Caco-2 (cell line): ENCODE measurements around the gene UPP1. TPM values are rescaled to one million over a fixed set of nuclear protein-coding genes. Genes with fewer than 3 reads are reported as not detected.

Experiments used
- BruUV-seq: library from RNA; stranded (reverse); fragments of 400-500 nt; replicated peaks from 2 replicates; lab custom pipeline; 2021; lab: Mats Ljungman, UMichigan
- CTCF ChIA-PET: fragments of 300-600 bp; sonication (Branson Sonifier 250); formaldehyde crosslinking; loops from one replicate; lab custom pipeline; 2022; ENCODE audit warnings: antibody characterized with exemption; lab: Charles Lee
- POLR2A ChIA-PET: fragments of 300-600 bp; sonication (Branson Sonifier 250); formaldehyde crosslinking; loops from one replicate; lab custom pipeline; 2022; ENCODE audit warnings: antibody characterized with exemption; lab: Charles Lee
- DNase-seq, 2 experiments: peaks; one replicate each; pipeline versions ENCODE4 v3.0.0 to v3.0.0-alpha.2; 2020 to 2022
- H3K27me3 ChIP-seq: replicated peaks from 2 replicates; pipeline ENCODE4 v1.6.0; 2011; ENCODE audit warnings: low read length; ENCODE audit not compliant: control insufficient read depth, insufficient read depth
- H3K36me3 ChIP-seq: 2 replicates; pipeline ENCODE4 v1.5.1; 2011; ENCODE audit warnings: low read length; ENCODE audit not compliant: control insufficient read depth, insufficient read depth
- H3K4me1 ChIP-seq: fragments of 250-450 bp; sonication (Bioruptor Pico); 2 replicates; pipeline ENCODE4 v1.5.1; 2020; ENCODE audit warnings: mild to moderate bottlenecking
- H3K4me3 ChIP-seq: 2 replicates; pipeline ENCODE4 v1.5.1; 2011; ENCODE audit warnings: low read depth, mild to moderate bottlenecking, control low read depth, low read length
- H3K9me3 ChIP-seq: fragments of 250-450 bp; sonication (Bioruptor Pico); 2 replicates; pipeline ENCODE4 v1.5.1; 2020; ENCODE audit warnings: mild to moderate bottlenecking, moderate library complexity
- H3K27ac Mint-ChIP-seq: one replicate; pipeline ENCODE4 v1.8.0; 2022; ENCODE audit warnings: mixed read lengths; ENCODE audit not compliant: unreplicated experiment
- H3K27me3 Mint-ChIP-seq: one replicate; pipeline ENCODE4 v1.8.0; 2022; ENCODE audit warnings: mixed read lengths; ENCODE audit not compliant: insufficient read depth, unreplicated experiment
- H3K36me3 Mint-ChIP-seq: one replicate; pipeline ENCODE4 v1.8.0; 2022; ENCODE audit warnings: mild to moderate bottlenecking, mixed read lengths; ENCODE audit not compliant: insufficient read depth, unreplicated experiment
- H3K4me1 Mint-ChIP-seq: one replicate; pipeline ENCODE4 v1.8.0; 2022; ENCODE audit warnings: low read depth, mixed read lengths; ENCODE audit not compliant: unreplicated experiment
- H3K4me3 Mint-ChIP-seq: one replicate; pipeline ENCODE4 v1.8.0; 2022; ENCODE audit warnings: mild to moderate bottlenecking, moderate library complexity, mixed read lengths; ENCODE audit not compliant: unreplicated experiment
- H3K9me3 Mint-ChIP-seq: one replicate; pipeline ENCODE4 v1.8.0; 2022; ENCODE audit warnings: mixed read lengths; ENCODE audit not compliant: unreplicated experiment
- intact Hi-C: fragments of 100-400 bp; cut with micrococcal nuclease; formaldehyde crosslinking; loops from one replicate; pipeline ENCODE4 v1.10.0; 2022; ENCODE audit not compliant: unreplicated experiment
- total RNA-seq: library from RNA; stranded (reverse); gene quantifications from 2 replicates; pipeline ENCODE4 v1.2.3, GENCODE V29; 2022
- TF ChIP-seq, protein P1 (sequence below), 2 experiments: fragments of 200-600 bp in 1 of 2; IDR thresholded peaks; 1 replicate in 1 of 2; 2 replicates in 1 of 2; pipeline versions ENCODE4 v1.5.1 to v1.8.0; 2011 to 2022; ENCODE audit warnings: antibody characterized with exemption in 1 of 2, control low read depth in 1 of 2, inconsistent platforms in 1 of 2, low read depth in 1 of 2, low read length in 1 of 2, mild to moderate bottlenecking in 1 of 2, moderate library complexity in 1 of 2; ENCODE audit not compliant: insufficient read depth in 1 of 2, severe bottlenecking in 1 of 2, unreplicated experiment in 1 of 2

Gene UPP1
- total RNA-seq, 1 experiment from 2014 or later = 20.6 TPM

DNA sequence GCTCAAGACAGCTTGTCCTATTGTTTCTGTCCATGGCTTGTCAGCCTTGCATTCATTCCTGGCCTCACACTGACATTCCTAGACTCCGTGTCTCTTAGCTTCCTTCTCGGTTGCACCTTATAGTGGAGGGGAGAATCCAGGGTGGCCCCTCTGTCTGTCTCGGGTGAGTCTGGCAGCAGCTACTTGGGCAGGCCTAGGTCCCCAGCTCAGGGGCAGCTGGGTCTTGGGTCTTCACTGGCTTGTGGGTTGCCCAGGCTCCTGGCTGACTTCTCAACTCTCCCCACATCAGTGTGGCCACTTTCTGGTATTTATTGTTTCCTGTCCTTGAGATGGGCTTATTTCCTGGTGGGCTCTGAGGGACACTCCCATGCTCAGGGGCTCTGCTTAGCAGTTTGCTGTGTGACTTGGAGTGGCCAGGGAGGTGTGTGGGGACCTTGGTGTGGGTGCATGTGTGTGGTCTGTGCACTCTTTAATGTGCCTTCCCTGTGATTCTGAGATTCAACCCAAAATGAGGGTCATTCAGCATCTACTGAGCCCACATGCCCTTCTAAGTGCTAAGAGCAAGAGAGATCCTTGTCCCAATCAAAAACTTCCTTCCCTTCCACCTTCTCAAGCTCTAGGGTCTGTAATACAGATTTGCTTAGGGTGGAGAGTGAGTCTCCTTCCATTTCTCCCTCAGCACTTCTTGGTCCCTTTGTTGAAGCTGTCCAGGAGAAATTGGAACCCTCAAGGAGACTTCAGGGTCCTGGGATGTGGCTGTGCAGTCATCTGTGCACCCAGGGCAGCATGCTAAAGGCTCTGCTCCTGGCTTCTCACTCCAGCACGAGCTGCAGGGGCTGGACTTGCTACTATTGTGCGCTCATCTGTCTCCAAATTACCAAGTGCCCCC, 20.1 kb downstream of the UPP1 start:
- POLR2A ChIA-PET = interaction anchor here (1.8 kb wide), 1 partner anchor 20 kb away, joined by 11 read pairs; the partner anchor contains the start of gene UPP1
- peaks cover 26% of the 10 kb centered on the region for H3K36me3 Mint-ChIP-seq
- H3K9me3 Mint-ChIP-seq = no peaks in the 10 kb centered on the region
- Histone ChIP-seq H3K36me3 (peaks cover 2% of the 10 kb centered on the region; the same call in 1 of the 2 replicates), H3K4me3 (no peak overlapping the region), H3K9me3 (no peaks in the 10 kb centered on the region), H3K27me3 (no peaks in the 10 kb centered on the region), H3K4me1 (peaks cover 9% of the 10 kb centered on the region)
- no peaks in the 10 kb centered on the region for H3K27me3 Mint-ChIP-seq
- intact Hi-C loops = no loop called here
- no peak overlapping the region for H3K4me3 Mint-ChIP-seq
- no peak for DNase-seq
- peaks cover 18% of the 10 kb centered on the region for H3K4me1 Mint-ChIP-seq
- TF ChIP-seq, protein P1, sequence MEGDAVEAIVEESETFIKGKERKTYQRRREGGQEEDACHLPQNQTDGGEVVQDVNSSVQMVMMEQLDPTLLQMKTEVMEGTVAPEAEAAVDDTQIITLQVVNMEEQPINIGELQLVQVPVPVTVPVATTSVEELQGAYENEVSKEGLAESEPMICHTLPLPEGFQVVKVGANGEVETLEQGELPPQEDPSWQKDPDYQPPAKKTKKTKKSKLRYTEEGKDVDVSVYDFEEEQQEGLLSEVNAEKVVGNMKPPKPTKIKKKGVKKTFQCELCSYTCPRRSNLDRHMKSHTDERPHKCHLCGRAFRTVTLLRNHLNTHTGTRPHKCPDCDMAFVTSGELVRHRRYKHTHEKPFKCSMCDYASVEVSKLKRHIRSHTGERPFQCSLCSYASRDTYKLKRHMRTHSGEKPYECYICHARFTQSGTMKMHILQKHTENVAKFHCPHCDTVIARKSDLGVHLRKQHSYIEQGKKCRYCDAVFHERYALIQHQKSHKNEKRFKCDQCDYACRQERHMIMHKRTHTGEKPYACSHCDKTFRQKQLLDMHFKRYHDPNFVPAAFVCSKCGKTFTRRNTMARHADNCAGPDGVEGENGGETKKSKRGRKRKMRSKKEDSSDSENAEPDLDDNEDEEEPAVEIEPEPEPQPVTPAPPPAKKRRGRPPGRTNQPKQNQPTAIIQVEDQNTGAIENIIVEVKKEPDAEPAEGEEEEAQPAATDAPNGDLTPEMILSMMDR (IDR thresholded peaks at IDR 0.05; ENCODE audit: insufficient read depth in 1 of 2, low read depth in 1 of 2, low read length in 1 of 2, severe bottlenecking in 1 of 2, unreplicated experiment in 1 of 2) = no peak
- no TSS peak for BruUV-seq
- CTCF ChIA-PET = interaction anchor here (0.5 to 2.2 kb wide), 11 partner anchors 20 to 843 kb away, joined by 3 to 27 read pairs (median 6); partner anchors contain the start of genes C7orf57 and UPP1
- no peak overlapping the region for H3K27ac Mint-ChIP-seq

DNA sequence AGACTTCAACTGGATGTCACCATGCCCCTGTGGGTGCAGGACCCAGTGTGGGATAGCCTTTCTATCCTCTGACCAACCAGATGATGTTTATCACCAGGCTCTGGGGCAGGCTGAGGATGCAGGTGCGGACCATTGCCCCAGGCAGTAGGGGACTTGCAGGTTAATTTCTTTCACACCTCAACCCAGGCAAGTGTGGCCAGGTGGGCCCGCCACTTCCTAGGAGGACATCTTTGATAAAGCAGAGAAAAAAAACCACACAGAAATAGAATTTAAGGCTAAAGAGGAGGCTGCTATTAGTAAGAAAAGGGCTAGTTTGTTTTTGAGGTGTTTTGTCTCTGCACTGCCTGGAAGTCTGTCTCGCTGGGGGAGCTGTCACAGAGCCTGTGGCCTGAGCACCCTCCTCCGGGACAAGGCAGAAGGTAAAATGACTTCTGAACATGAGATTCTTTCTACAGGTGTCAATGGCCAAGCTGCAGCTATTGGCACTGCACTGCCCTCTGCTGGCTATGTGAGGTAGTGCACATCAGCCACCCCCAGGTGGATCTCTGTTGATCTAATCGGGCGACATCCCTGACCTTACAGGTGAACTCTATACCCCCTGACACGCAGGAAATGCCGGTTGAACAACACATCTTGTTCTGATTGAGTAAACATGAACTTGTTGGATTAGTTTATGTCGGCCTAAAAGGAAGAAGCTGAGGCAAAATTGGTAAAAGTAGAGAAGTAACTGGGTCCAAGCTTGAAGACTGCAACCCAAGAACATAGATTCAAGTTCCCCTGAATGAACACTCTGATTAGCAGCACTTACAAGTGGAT, 21.0 kb downstream of the UPP1 start:
- Mint-ChIP-seq H3K27ac (peak overlapping the region; percentile 13), H3K9me3 (no peaks in the 10 kb centered on the region), H3K36me3 (peaks cover 18% of the 10 kb centered on the region), H3K4me1 (peaks cover 18% of the 10 kb centered on the region), H3K27me3 (no peaks in the 10 kb centered on the region), H3K4me3 (no peak overlapping the region)
- H3K9me3 ChIP-seq = no peaks in the 10 kb centered on the region
- peaks cover 2% of the 10 kb centered on the region; the same call in 1 of the 2 replicates for H3K36me3 ChIP-seq
- POLR2A ChIA-PET = interaction anchor here (1.8 kb wide), 1 partner anchor 21 kb away, joined by 11 read pairs; the partner anchor contains the start of gene UPP1
- CTCF ChIA-PET = interaction anchor here (0.5 to 2.1 kb wide), 12 partner anchors 14 to 844 kb away, joined by 3 to 27 read pairs (median 6); partner anchors contain the start of genes C7orf57 and UPP1
- no peaks in the 10 kb centered on the region for H3K27me3 ChIP-seq
- intact Hi-C loops = loop anchor here (1.0 to 2.0 kb wide), 8 partner anchors 21 to 843 kb away; partner anchors contain the start of genes C7orf57, HUS1 and UPP1
- no peak overlapping the region for H3K4me3 ChIP-seq
- no TSS peak for BruUV-seq
- TF ChIP-seq, protein P1 (IDR thresholded peaks at IDR 0.05; ENCODE audit: insufficient read depth in 1 of 2, low read depth in 1 of 2, low read length in 1 of 2, severe bottlenecking in 1 of 2, unreplicated experiment in 1 of 2) = peak; percentile 97 to 98
- DNase-seq = peak; percentile 82 to 88
- H3K4me1 ChIP-seq = peaks cover 9% of the 10 kb centered on the region
